Measurements from ENCODE around the gene FREM2. TPM values are rescaled to one million over a fixed set of nuclear protein-coding genes. Genes with fewer than 3 reads are reported as not detected.

FREM2 gene
- total RNA-seq, 6 experiments from 2014 or later = 0.18 to 2.9 (median 1.5) TPM

GRCh38 chr13:38895075-38895474 is 208.2 kb downstream of the FREM2 start:
- no peaks in the 10 kb centered on the region for H3K36me3 ChIP-seq
- H3K27me3 ChIP-seq = no peaks in the 10 kb centered on the region
- intact Hi-C loops (cut with DNase I) = no loop called here
- no peak overlapping the region for H3K27ac ChIP-seq
- no peaks in the 10 kb centered on the region for H3K9me3 ChIP-seq
- H3K4me3 ChIP-seq = no peak overlapping the region
- DNase-seq = no peak
- H3K4me1 ChIP-seq = no peaks in the 10 kb centered on the region
- TF ChIP-seq CTCF (IDR thresholded peaks at IDR 0.05) (no peak), POLR2A (IDR thresholded peaks at IDR 0.05) (no peak)
- ATAC-seq = no peak
- WGBS (ENCODE audit: insufficient coverage, low coverage, low lambda C conversion rate, missing lambda C conversion rate) = 38% methylated on average over 1 of the region's 1 CpG

GRCh38 chr13:38897521-38897920 is 210.6 kb downstream of the FREM2 start:
- 79% methylated on average over 2 of the region's 6 CpGs for WGBS (ENCODE audit: insufficient coverage, low coverage, low lambda C conversion rate, missing lambda C conversion rate)
- intact Hi-C loops (cut with DNase I) = no loop called here
- Histone ChIP-seq H3K36me3 (no peaks in the 10 kb centered on the region), H3K4me3 (no peak overlapping the region), H3K27ac (no peak overlapping the region), H3K9me3 (no peaks in the 10 kb centered on the region), H3K27me3 (no peaks in the 10 kb centered on the region), H3K4me1 (no peaks in the 10 kb centered on the region)
- no peak for TF ChIP-seq CTCF (IDR thresholded peaks at IDR 0.05)
- no peak for TF ChIP-seq POLR2A (IDR thresholded peaks at IDR 0.05)
- no peak for ATAC-seq
- DNase-seq = no peak

GRCh38 chr13:38898481-38898880 is 211.6 kb downstream of the FREM2 start:
- ATAC-seq (no peak), DNase-seq (no peak)
- H3K36me3 ChIP-seq = no peaks in the 10 kb centered on the region
- WGBS (ENCODE audit: insufficient coverage, low coverage, low lambda C conversion rate, missing lambda C conversion rate) = 83% methylated on average over 2 of the region's 2 CpGs
- no peak overlapping the region for H3K27ac ChIP-seq
- H3K4me1 ChIP-seq = no peaks in the 10 kb centered on the region
- H3K4me3 ChIP-seq = no peak overlapping the region
- H3K27me3 ChIP-seq = no peaks in the 10 kb centered on the region
- intact Hi-C loops (cut with DNase I) = no loop called here
- H3K9me3 ChIP-seq = no peaks in the 10 kb centered on the region
- no peak for TF ChIP-seq CTCF (IDR thresholded peaks at IDR 0.05)

- ATAC-seq (no peak), DNase-seq (no peak)
- no peaks in the 10 kb centered on the region for H3K36me3 ChIP-seq
- H3K9me3 ChIP-seq = no peaks in the 10 kb centered on the region
- TF ChIP-seq POLR2A (IDR thresholded peaks at IDR 0.05) (no peak), CTCF (IDR thresholded peaks at IDR 0.05) (no peak)
- no peak overlapping the region for H3K27ac ChIP-seq
- intact Hi-C loops (cut with DNase I) = no loop called here
- no peaks in the 10 kb centered on the region for H3K27me3 ChIP-seq
- no peaks in the 10 kb centered on the region for H3K4me1 ChIP-seq
- WGBS (ENCODE audit: insufficient coverage, low coverage, low lambda C conversion rate, missing lambda C conversion rate) = 75% methylated on average over 4 of the region's 4 CpGs
- no peak overlapping the region for H3K4me3 ChIP-seq
These were observed 212.7 kb downstream of the FREM2 start for GRCh38 chr13:38899571-38899970.

- WGBS (ENCODE audit: insufficient coverage, low coverage, low lambda C conversion rate, missing lambda C conversion rate) = 77% methylated on average over 3 of the region's 3 CpGs
- no peak overlapping the region for H3K4me3 ChIP-seq
- ATAC-seq (no peak), DNase-seq (no peak)
- TF ChIP-seq CTCF (IDR thresholded peaks at IDR 0.05) (no peak), POLR2A (IDR thresholded peaks at IDR 0.05) (no peak)
- H3K27me3 ChIP-seq = no peaks in the 10 kb centered on the region
- intact Hi-C loops (cut with DNase I) = no loop called here
- no peaks in the 10 kb centered on the region for H3K4me1 ChIP-seq
- no peaks in the 10 kb centered on the region for H3K9me3 ChIP-seq
- no peak overlapping the region for H3K27ac ChIP-seq
- no peaks in the 10 kb centered on the region for H3K36me3 ChIP-seq
These were observed 213.3 kb downstream of the FREM2 start for GRCh38 chr13:38900188-38900587.
